Activated naive CD8-positive, alpha-beta T cell treated with anti-CD3 and anti-CD28 coated beads, Interleukin-2, amount 50 U/mL, for 16 hours (primary cell): ENCODE measurements around the gene RFPL2.

ENCODE experiments used
- DNase-seq: peaks from one replicate; pipeline ENCODE4 v3.0.0-alpha.2; 2020; ENCODE audit warnings: low read depth, low spot score

Gene RFPL2

DNA sequence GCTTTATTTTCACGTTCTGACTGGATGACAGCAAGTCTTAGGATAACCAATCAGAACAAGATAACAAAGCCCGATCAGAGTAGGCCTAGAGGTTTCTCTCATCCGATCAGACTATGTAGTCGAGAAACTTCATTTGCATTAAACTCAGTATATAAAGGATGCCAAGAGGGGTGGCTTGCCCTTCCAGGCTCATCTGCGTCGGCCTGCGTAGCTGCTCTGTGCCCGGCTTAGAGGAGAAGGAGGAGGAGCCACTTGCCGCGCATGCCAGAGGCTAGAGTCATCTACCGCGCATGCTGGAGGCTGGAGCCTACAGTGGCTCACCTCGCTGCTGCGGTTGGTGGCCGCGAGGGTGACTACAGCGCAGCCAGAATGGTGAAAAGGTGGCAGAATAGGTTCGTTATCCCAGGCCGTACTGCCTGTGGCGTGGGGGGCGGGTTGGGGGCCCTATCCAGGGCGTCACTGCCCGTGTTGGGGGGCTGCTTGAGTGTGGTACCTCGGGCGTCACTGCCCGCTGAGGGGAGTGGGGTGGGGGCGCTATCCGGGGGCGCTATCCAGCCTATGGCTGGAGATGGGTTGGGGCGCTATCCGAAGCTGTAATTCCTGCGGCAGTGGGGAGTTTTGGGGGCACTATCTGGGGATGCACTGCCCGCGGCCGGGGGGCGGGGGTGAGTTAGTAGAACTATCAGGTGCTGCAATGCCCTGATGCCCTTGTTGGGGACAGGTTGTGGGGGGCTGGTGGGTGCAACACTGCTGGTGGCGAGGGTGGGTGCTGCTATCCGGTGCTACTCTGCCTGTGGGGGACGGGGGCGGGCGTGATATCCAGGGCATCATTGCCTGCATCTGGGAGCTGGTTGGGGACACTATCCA, at the start of gene RFPL2:
RFPL2 (minus strand) TSS at position 218 of the 867 bp plus-strand sequence. CDS start 2,622 bp downstream, outside the sequence.
- DNase-seq = no peak

DNA sequence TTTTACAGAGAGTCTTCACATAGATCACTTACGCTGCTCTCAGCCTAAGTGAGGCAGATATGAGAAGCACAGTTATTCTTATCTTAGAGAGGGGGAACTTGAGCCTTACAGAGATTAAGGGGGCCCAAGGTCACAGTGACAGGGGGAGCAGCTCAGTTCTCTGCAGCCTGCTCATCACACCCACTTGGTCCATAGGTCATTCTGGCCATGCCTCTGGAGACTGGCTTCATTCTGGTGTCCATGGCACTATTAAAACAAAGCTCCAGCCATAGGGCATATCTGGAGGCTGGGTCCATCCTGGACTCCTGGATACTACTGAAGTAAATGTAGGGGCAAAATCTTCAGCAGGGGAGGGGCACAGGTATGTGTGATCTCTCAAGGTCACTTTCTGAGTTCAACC, 44.4 kb upstream of the RFPL2 start:
- DNase-seq = no peak

DNA sequence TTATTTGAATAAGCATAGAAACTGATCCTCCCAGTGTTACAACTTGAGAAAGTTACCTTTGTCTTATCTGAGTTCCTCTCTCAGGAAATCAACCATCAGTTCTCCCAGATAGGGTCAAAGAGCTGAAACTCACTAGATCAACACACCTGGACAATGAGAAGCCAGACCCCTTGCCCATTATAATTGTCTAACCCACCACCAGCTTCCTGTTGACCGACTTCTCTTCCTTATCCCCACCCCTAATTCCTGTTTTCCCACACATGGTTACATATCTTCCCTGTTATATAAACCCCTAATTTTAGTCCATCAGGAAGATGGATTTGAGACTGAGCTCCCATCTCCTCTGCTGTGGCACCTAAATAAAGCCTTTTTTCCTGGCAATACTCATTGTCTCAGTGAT, 43.4 kb upstream of the RFPL2 start:
- DNase-seq = no peak

DNA sequence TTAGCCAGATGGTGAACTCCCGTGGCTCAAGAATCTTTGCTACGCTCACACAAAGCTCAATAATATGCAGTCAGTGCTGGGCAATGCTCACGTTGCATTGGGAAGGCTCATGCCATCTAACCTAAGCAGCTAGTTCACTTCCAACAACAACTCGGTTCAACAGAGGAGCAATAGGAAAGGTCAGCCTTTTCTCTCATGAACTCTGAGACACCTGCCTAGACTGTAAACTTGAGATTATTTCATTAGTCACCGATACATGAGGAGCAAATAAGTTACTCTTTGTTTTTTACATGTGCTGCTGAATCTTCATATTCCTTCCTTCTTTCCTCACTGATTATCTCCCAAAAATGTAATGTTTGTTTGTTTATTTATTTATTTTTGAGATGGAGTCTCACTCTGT, 41.3 kb upstream of the RFPL2 start:
- no peak for DNase-seq

DNA sequence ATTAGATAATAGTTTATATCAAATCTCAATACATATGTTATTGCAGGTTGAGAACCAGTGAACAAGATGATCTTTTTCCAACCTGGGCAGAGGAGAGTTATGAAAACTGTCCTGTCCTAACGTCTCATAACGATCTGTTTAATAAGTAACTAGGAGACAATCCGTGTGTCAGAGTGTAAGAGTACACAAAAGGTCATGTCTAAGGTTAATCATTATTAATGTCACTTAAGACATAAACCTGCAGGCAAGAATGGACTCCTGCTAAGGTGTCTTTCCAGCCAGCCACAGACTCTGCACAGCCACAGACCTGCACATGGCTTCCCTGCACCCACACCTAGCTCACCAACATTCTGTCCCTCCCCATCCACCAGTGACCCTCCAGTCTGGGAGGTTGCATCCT, 40.2 kb upstream of the RFPL2 start:
- DNase-seq = no peak

DNA sequence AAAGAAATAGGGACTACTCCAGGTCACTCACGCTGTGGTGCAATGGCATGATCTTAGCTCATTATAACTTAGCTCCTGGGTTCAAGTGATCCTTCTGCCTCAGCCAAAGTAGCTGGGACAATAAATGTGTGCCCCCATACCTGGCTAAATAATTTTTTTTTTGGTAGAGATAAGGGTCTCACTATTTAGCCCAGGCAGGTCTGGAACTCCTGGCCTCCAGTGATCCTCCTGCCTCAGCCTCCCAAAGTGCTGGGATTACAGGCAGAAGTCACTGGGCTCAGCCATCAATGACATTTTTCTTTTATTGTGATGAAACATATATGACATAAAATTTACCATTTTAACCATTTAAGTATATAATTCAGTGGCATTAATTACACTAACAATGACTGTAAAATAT, 39.7 kb upstream of the RFPL2 start:
- no peak for DNase-seq

DNA sequence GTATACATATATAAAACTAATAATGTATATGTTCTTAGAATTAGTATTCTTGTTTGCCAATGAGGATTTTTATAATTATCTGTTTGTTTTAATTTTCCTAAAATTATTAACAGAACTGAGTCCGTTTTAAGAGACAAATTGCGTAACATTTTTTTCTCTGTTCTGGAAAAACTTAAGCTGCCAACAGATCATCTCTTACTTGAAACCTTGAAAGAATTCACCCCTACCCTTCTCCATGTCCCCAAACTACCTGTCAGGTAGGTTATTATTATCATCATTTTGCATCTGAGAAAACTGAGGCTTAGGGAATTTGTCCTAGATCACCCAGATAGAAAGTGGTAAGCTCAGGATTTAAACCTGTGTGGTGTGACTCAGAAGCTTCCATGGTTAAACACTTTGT, 35.6 kb upstream of the RFPL2 start:
- no peak for DNase-seq

DNA sequence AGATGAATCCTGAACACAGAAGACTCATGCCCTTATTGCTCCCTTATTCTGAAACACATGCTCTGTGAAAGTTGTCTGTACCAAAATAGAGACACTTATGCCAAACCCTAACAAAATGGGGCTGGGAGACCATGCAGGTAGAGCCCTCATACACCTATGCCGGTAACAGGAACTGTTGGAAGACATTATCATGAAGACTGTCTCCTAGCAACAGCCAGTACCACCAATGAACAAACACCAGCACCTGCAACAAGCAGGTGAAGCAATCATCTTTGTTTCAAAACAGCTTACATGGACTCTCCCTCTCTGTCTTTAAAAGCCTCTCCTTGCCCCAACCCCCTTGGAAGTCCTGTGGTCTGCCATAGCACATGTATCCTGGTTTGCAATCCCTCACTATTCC, 33.0 kb upstream of the RFPL2 start:
- no peak for DNase-seq

DNA sequence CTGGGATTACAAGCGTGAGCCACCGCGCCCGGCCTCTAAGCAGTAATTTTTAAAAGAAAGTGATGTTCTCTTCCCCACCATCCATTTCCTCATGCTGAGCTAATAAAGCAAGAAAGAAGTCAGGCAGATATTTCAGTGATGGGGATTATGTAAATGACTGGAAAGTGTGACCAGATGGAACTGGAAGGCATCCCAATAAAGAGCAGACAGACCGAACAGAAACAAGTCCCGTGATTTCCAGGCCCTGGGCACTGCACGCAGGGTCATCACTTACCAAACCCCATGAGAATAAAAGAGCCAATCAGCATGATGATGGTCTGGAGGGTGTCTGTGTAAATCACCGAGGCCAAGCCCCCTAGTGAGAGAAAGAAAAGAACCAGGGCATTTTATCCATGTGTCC, 32.1 kb upstream of the RFPL2 start:
- no peak for DNase-seq

DNA sequence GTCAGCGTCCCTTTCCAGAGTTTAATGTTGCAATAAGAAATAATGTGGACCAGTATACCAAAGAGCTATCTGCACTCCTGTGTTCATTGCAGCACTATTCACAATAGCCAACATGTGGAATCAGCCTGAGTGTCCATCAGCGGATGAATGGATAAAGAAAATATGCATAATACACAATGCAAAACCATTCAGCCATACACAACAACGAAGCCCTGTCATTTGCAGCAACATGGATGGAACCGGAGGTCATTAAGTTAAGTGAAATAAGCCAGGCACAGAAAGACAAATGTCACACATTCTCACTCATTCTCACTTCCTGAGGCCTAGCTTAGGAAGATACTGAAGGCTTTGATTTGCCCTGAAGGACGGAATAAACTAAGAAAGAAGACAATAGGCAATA, 28.2 kb upstream of the RFPL2 start:
- DNase-seq = no peak

DNA sequence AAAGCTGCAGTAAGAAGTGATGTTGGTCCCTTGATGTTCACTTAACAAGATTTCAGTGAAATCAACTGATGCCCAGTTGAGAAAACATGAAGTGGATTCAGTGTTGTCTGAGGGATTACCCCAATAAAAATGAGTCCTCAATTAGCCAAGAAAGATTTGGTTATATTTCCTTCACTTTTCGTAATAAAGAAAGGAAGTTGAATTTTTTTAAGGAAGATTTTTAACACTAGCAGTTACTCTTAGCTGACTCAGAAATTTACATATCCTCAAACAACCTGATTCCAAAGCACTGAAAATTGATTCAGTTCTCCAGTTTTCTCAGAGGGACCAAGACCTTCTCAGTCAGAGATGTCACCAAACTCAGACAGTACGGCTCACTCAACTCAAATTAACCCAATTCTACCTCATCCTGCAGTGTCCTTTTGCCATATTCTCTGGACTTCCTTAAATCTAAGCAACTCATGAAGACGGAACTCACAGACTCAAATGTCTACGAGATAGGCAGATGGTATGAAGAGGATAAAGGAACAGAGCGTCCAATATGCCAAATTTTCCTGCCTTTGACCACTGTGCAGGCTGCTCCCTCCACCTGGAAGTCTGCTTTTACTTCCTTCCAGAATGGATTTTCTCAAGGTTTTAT, 27.4 kb upstream of the RFPL2 start:
- no peak for DNase-seq

DNA sequence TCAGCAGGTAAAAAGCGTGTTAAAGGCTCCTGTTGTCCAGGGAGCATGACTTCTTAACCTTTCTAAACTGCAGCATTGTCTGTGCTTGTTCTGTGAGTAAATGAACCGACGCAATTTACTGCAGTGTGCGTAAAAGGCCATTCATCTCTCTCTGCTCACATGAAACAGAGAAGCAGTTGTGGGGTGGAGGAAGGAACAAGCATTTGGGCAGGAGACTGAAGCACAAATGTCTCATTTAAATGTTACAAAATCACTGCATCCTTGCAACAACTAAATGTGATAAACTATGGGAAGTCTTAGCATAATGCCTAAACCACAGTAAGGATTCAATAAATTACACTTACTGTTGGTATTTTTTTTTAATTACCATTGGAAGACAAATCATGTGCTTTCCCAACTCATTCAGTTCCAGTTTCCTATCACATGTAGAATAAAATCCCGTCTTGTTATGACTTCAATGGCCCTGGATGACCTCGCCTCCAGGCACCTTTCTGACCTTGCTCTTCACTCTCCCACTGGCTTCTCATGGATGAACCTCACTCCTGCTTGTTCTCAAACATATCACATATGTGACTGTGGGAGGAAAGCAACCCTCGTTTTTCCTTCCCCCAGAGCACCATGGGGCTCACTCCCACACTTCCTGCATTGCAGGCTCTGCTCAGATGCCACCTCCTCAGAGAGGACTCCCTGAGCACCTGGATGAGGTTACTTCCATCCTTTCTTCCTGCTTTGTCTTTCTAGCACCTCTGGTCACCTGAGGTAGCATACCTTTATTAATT, 21.6 kb upstream of the RFPL2 start:
- no peak for DNase-seq

DNA sequence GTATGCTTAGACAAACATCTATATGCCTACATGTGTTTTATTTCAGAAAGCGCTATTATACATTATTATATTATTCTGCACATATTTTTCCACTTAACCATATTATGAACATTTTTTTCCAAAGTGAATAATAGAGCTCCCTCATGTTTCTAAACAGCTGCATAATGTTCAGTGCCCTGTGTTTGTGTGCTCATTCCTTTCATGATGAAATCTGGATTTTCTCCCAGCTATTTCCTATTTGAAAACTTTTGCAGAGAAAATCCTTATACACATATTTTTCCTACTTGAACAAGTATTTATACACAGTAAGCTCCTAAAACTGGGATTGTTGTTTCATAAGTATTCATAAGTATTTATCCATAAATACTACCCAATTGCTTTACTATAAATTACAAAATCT, 18.1 kb upstream of the RFPL2 start:
- DNase-seq = no peak

DNA sequence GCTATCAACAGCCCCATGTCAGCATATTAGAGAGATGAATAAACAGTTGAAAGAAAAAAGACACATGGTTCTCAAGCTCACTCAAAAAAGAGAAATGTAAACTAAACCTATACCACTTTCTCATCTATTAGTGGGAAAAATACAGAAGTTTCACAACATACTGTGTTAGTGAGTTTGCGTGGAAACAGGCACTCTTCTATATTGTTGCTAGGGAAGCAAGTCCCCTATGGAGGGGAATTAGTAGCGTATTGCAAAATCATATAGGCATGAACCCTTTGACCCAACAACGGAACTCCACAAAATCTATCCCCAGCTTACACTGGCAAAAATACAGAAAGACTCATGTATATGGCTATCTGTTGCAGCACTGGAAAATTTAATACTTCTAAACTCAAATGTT, 14.2 kb upstream of the RFPL2 start:
- DNase-seq = no peak

DNA sequence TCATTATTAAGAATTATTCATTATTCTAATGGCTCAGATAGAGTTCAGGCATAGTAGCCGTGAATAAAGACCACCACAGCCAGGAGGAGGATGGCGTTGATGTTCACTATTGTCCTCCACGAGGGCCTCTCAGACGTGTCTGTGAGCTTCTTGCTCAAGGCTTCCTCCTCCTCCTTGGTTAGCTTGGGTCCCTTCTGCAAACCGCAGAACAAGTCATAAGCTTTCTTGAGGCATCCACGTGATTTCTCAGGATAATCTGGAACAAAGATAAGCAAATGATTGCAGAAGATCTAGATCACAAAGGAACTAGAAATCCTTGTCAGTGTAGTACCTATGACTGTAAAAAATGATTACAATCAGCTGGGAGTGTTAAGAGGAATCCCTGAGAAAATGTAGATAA, 13.6 kb upstream of the RFPL2 start:
- no peak for DNase-seq

DNA sequence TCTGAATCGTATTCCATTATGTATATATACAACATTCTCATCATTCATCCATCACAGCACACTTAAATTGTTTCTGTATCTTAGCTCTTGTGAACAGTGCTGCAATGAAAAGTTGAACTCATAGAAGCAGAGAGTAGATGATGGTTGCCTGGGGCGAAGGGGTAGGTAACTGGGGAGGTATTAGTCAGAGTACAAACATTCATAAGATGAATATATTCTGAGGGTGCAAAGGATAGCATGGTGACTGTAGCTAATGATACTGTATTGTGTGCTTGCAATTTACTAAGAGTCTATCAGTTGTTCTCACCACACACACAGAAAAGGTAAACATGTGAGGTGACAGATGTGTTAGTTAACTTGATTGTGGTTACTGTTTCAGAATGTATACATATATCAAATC, 12.6 kb upstream of the RFPL2 start:
- DNase-seq = no peak

DNA sequence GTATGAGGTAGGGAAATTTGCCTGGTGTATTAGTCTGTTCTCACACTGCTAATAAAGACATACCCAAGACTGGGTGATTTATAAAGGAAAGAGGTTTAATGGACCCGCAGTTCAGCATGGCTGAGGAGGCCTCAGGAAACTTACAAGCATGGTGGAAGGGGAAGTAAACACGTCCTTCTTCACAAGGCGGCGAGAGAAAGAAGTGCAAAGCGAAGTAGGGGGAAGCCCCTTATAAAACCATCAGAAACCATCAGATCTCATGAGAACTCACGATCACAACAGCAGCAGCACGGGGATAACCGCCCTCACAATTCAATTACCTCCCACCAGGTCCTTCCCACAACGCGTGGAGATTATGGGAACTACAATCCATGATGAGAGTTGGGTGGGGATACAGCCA, 12.0 kb upstream of the RFPL2 start:
- no peak for DNase-seq

DNA sequence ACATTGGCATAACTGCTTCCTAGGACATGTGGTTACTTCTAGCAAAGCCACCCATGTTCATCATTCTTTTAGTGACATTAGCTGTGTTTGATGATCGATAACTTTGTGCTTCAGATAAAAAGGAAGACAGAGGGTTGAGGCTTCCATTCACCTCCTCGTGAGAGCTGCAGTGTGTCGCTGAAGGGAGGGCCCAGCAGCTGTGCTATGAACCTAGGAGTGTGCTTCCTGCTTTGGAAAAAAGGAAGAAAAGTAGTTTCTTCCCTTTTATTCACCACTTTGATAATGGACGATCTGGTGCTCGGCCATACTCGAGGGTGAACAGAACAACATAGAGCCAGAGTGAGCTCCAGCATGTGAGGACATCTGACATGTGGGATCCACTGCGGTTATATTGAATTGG, 6.1 kb upstream of the RFPL2 start:
- DNase-seq = no peak

DNA sequence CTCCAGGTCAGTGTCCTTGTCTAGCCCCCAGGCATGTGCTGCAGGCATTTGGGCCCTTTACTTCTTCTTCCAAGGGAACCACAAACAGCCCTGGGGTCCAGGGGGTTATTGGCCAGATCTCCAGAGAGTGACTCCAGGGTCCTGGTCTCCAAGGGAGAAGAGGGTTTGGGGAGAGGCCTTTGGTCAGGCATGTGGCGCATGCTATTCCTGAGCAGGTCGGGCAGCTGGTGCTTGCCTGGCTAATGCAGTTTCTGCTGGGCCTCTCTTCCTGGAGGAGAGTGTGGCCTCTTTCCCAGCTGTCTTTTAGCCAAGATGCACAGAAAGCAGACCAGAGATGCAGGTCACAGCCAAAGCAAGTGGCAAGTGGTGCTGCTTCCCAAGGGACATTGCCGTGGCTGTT, 3.8 kb upstream of the RFPL2 start:
- no peak for DNase-seq

DNA sequence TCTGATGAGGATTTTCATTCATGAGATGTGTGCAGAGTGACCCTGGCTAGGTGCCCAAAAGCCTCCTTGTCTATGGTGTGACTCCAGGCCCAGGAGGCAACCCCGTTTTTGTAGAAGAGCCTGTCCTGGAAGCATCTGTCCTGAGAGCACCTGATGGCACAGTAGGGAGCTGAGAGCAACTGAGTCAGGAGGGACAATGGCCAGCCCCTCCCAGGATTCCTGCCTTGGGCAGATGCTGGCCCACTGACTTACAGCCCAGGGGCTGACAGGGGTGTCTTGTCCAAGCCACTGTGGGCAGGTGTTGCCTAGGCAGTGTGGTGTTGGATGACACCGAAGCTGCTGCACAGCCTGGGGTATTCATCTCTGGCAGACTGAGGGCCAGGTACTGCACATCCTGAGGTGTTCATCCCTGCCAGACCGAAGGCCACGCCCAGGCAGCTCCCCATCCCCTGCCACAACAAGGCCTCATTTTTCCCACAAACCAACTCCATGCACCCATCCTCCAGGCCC, 3.2 kb upstream of the RFPL2 start:
- DNase-seq = no peak

DNA sequence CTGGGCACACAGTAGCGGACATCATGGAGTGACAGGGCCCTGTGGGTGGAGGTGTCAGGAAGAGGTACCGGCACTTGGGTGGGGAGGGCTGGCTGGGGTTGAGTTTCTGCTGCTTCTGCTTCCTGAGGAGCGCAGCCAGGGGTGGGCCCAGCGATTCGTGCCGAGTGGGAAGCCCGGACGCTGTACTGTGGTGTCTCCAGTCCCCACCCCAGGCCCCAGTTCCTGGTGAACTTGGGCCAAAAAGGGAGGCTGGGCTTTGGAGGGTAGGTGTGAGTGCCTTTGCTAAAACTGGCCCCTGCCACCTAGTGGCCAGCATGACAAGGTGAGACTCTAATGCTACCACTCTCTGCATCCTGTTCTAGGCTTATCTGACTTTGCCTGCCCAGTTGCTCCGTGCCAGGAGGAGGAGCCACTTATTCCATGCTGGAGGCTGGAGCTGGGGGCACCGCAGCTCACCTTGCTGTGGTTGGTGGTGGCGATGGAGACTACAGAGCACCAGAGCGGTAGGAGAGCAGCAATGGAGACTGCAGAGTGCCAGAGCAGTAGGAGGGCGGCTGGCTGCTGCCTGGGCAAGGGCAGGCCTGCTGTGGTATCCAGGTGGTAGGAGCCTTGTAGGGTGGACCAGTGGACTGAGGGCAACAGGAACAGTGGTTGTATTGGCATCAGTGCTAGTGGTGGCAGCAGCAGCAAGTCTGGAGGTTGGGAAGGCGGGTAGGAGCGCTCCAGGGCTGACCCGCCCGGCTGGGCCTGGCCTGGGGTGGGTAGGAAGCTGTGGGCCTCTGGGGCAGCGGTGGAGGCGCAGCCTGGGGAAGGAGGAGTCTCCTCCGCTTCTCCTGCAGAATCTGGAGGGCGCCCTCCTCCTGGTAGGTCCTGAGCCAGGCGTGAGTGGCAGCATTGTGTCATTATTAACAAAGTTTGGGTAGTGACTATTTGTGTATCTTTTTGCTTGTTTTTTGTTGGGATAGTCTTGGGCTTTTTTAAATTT, 2.2 kb upstream of the RFPL2 start:
- no peak for DNase-seq
